ENCODE measurements around the gene NAV2.

NAV2 gene

GRCh38 chr11:19821993-19822392 lies 109.4 kb downstream of the NAV2 start:
- Histone ChIP-seq H3K9ac (ENCODE audit: low read depth, low read length) (no peak overlapping the region), H3K4me3 (ENCODE audit: low read depth in 1 of 2, low read length in 2 of 2) (no peak overlapping the region), H3K36me3 (ENCODE audit: insufficient read depth, low read length) (no peaks in the 10 kb centered on the region), H3K4me1 (ENCODE audit: insufficient read depth, low read length) (no peaks in the 10 kb centered on the region), H3K4me2 (ENCODE audit: insufficient read depth, low read length) (no peak overlapping the region), H3K27ac (ENCODE audit: low read length) (no peak overlapping the region), H2AFZ (ENCODE audit: low read depth, low read length) (no peak overlapping the region), H3K27me3 (ENCODE audit: insufficient read depth, low read length, poor library complexity) (peaks cover 4% of the 10 kb centered on the region), H4K20me1 (ENCODE audit: insufficient read depth, low read length) (no peaks in the 10 kb centered on the region), H3K79me2 (ENCODE audit: insufficient read depth, low read length) (no peaks in the 10 kb centered on the region), H3K9me3 (ENCODE audit: insufficient read depth, low read length, severe bottlenecking) (no peaks in the 10 kb centered on the region)
- TF ChIP-seq EZH2 (IDR thresholded peaks at IDR 0.05; ENCODE audit: borderline replicate concordance, low read depth, low read length, severe bottlenecking): no peak
- TF ChIP-seq CTCF (IDR thresholded peaks at IDR 0.05; ENCODE audit: borderline replicate concordance, extremely low read depth, low read length, poor library complexity, severe bottlenecking): no peak
- no peak for ATAC-seq (ENCODE audit: insufficient read depth, low read depth)
- no peak for DNase-seq

GRCh38 chr11:19822531-19822930 lies 109.9 kb downstream of the NAV2 start:
- Histone ChIP-seq H2AFZ (ENCODE audit: low read depth, low read length) (no peak overlapping the region), H3K27me3 (ENCODE audit: insufficient read depth, low read length, poor library complexity) (peaks cover 4% of the 10 kb centered on the region), H3K27ac (ENCODE audit: low read length) (no peak overlapping the region), H3K4me3 (ENCODE audit: low read depth in 1 of 2, low read length in 2 of 2) (no peak overlapping the region), H3K36me3 (ENCODE audit: insufficient read depth, low read length) (no peaks in the 10 kb centered on the region), H3K79me2 (ENCODE audit: insufficient read depth, low read length) (no peaks in the 10 kb centered on the region), H3K4me1 (ENCODE audit: insufficient read depth, low read length) (no peaks in the 10 kb centered on the region), H3K9me3 (ENCODE audit: insufficient read depth, low read length, severe bottlenecking) (no peaks in the 10 kb centered on the region), H3K4me2 (ENCODE audit: insufficient read depth, low read length) (no peak overlapping the region), H4K20me1 (ENCODE audit: insufficient read depth, low read length) (no peaks in the 10 kb centered on the region), H3K9ac (ENCODE audit: low read depth, low read length) (no peak overlapping the region)
- ATAC-seq (ENCODE audit: insufficient read depth, low read depth) (no peak), DNase-seq (no peak)
- TF ChIP-seq EZH2 (IDR thresholded peaks at IDR 0.05; ENCODE audit: borderline replicate concordance, low read depth, low read length, severe bottlenecking) (no peak), CTCF (IDR thresholded peaks at IDR 0.05; ENCODE audit: borderline replicate concordance, extremely low read depth, low read length, poor library complexity, severe bottlenecking) (no peak)

- Histone ChIP-seq H3K9ac (ENCODE audit: low read depth, low read length) (no peak overlapping the region), H3K4me3 (ENCODE audit: low read depth in 1 of 2, low read length in 2 of 2) (no peak overlapping the region), H3K27me3 (ENCODE audit: insufficient read depth, low read length, poor library complexity) (peaks cover 4% of the 10 kb centered on the region), H3K79me2 (ENCODE audit: insufficient read depth, low read length) (no peaks in the 10 kb centered on the region), H3K27ac (ENCODE audit: low read length) (no peak overlapping the region), H4K20me1 (ENCODE audit: insufficient read depth, low read length) (no peaks in the 10 kb centered on the region), H3K9me3 (ENCODE audit: insufficient read depth, low read length, severe bottlenecking) (no peaks in the 10 kb centered on the region), H3K36me3 (ENCODE audit: insufficient read depth, low read length) (no peaks in the 10 kb centered on the region), H3K4me1 (ENCODE audit: insufficient read depth, low read length) (no peaks in the 10 kb centered on the region), H2AFZ (ENCODE audit: low read depth, low read length) (no peak overlapping the region), H3K4me2 (ENCODE audit: insufficient read depth, low read length) (no peak overlapping the region)
- TF ChIP-seq CTCF (IDR thresholded peaks at IDR 0.05; ENCODE audit: borderline replicate concordance, extremely low read depth, low read length, poor library complexity, severe bottlenecking): no peak
- no peak for TF ChIP-seq EZH2 (IDR thresholded peaks at IDR 0.05; ENCODE audit: borderline replicate concordance, low read depth, low read length, severe bottlenecking)
- no peak for DNase-seq
- no peak for ATAC-seq (ENCODE audit: insufficient read depth, low read depth)
Observed at GRCh38 chr11:19826606-19827005, 114.0 kb downstream of the NAV2 start.

Data from DND-41 (cell line).